ENCODE measurements around the gene DNM3.

The DNM3 gene

DNA sequence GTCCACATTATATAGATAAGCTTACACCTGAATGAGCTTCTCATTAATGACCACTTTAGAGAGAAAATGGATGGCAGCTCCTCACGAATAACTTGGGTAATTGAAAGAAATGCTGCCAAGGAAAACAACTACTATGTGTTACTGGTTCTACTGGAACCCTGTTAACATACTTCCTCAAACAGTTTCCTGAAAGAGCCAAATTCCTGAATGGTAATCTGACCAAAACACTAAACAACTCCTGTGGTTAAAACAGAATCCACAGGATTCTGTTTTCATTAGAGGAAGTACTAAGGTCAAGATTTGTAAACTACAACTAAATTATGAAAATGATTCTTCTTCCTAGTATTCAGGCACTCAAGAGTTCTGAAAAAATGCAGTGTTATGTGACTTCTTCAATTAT lies 107.2 kb downstream of the DNM3 start:
- no peaks in the 10 kb centered on the region for H3K36me3 ChIP-seq (ENCODE audit: low read length)
- TF ChIP-seq, protein P1, sequence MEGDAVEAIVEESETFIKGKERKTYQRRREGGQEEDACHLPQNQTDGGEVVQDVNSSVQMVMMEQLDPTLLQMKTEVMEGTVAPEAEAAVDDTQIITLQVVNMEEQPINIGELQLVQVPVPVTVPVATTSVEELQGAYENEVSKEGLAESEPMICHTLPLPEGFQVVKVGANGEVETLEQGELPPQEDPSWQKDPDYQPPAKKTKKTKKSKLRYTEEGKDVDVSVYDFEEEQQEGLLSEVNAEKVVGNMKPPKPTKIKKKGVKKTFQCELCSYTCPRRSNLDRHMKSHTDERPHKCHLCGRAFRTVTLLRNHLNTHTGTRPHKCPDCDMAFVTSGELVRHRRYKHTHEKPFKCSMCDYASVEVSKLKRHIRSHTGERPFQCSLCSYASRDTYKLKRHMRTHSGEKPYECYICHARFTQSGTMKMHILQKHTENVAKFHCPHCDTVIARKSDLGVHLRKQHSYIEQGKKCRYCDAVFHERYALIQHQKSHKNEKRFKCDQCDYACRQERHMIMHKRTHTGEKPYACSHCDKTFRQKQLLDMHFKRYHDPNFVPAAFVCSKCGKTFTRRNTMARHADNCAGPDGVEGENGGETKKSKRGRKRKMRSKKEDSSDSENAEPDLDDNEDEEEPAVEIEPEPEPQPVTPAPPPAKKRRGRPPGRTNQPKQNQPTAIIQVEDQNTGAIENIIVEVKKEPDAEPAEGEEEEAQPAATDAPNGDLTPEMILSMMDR (IDR thresholded peaks at IDR 0.05; ENCODE audit: insufficient read depth, low read length, poor library complexity, severe bottlenecking) = no peak
- TF ChIP-seq EZH2phosphoT487 (conservative IDR thresholded peaks at IDR 0.05; ENCODE audit: low read length) = no peak
- no peak overlapping the region for H2AFZ ChIP-seq (ENCODE audit: low read depth, low read length, severe bottlenecking)
- no peaks in the 10 kb centered on the region for H3K27me3 ChIP-seq (ENCODE audit: low read length)
- no peak overlapping the region for H3K4me2 ChIP-seq (ENCODE audit: low read depth, low read length, poor library complexity, severe bottlenecking)
- no peaks in the 10 kb centered on the region for H3K9me3 ChIP-seq (ENCODE audit: insufficient read depth, low read length)
- H3K9me2 ChIP-seq (replicated peaks; ENCODE audit: insufficient read depth, low read length) = no peaks in the 10 kb centered on the region
- no peaks in the 10 kb centered on the region for H3F3A ChIP-seq (ENCODE audit: insufficient read depth)
- no peak overlapping the region for H3K4me3 ChIP-seq (ENCODE audit: insufficient read depth, low read length, poor library complexity, severe bottlenecking)
- no peak overlapping the region for H3K27ac ChIP-seq (ENCODE audit: low read depth, low read length)
- H4K20me1 ChIP-seq (ENCODE audit: low read depth, low read length) = no peaks in the 10 kb centered on the region
- H3K9ac ChIP-seq (ENCODE audit: low read length) = no peak overlapping the region
- H3K79me2 ChIP-seq (ENCODE audit: insufficient read depth, low read length) = no peaks in the 10 kb centered on the region

DNA sequence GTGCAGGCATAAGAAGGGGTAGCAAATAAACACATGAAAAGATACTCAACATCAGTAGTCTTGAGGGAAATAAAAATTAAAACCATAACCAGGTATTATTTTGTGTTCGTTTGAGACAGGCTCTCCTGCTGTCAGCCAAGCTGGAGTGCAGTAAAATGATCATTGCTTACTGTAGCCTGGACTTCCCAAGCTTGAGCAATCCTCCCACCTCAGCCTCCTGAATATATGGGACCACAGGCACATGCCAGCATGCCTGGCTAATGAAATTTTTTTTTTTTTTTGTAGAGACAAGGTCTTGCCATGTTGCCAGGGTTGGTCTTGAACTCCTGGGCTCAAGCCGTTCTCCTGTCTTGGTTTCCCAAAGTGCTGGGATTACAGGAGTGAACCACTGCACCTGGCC lies 108.0 kb downstream of the DNM3 start:
- no peak overlapping the region for H3K27ac ChIP-seq (ENCODE audit: low read depth, low read length)
- no peaks in the 10 kb centered on the region for H3K9me2 ChIP-seq (replicated peaks; ENCODE audit: insufficient read depth, low read length)
- no peak overlapping the region for H3K4me2 ChIP-seq (ENCODE audit: low read depth, low read length, poor library complexity, severe bottlenecking)
- H3K27me3 ChIP-seq (ENCODE audit: low read length) = no peaks in the 10 kb centered on the region
- no peaks in the 10 kb centered on the region for H4K20me1 ChIP-seq (ENCODE audit: low read depth, low read length)
- no peaks in the 10 kb centered on the region for H3K79me2 ChIP-seq (ENCODE audit: insufficient read depth, low read length)
- H2AFZ ChIP-seq (ENCODE audit: low read depth, low read length, severe bottlenecking) = no peak overlapping the region
- no peak overlapping the region for H3K4me3 ChIP-seq (ENCODE audit: insufficient read depth, low read length, poor library complexity, severe bottlenecking)
- TF ChIP-seq, protein P1 (IDR thresholded peaks at IDR 0.05; ENCODE audit: insufficient read depth, low read length, poor library complexity, severe bottlenecking) = no peak
- TF ChIP-seq EZH2phosphoT487 (conservative IDR thresholded peaks at IDR 0.05; ENCODE audit: low read length) = no peak
- H3K9ac ChIP-seq (ENCODE audit: low read length) = no peak overlapping the region
- H3K9me3 ChIP-seq (ENCODE audit: insufficient read depth, low read length) = no peaks in the 10 kb centered on the region
- no peaks in the 10 kb centered on the region for H3F3A ChIP-seq (ENCODE audit: insufficient read depth)
- H3K36me3 ChIP-seq (ENCODE audit: low read length) = no peaks in the 10 kb centered on the region

DNA sequence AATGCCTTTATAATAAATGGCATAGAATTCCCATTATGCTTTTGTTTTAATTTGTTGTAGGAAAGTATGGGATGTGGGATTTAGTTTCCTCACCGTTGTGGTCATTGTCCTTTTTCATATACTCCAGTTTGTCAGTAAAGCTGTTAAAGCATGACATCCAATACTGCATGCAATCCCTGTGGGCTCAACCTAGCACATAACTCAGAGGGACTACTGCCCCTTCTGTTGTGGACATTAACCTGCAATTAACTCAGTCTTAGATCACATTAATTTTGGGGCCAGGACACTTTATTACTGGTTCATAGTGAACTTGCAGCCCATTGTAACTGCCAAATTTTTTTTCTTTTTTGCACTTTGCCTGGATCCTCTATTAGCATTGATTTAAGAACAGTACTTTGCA lies 112.5 kb downstream of the DNM3 start:
- no peaks in the 10 kb centered on the region for H3K9me3 ChIP-seq (ENCODE audit: insufficient read depth, low read length)
- H3F3A ChIP-seq (ENCODE audit: insufficient read depth) = no peaks in the 10 kb centered on the region
- H3K9me2 ChIP-seq (replicated peaks; ENCODE audit: insufficient read depth, low read length) = no peaks in the 10 kb centered on the region
- H3K27ac ChIP-seq (ENCODE audit: low read depth, low read length) = no peak overlapping the region
- no peaks in the 10 kb centered on the region for H4K20me1 ChIP-seq (ENCODE audit: low read depth, low read length)
- H3K36me3 ChIP-seq (ENCODE audit: low read length) = no peaks in the 10 kb centered on the region
- no peak overlapping the region for H2AFZ ChIP-seq (ENCODE audit: low read depth, low read length, severe bottlenecking)
- no peaks in the 10 kb centered on the region for H3K79me2 ChIP-seq (ENCODE audit: insufficient read depth, low read length)
- H3K4me2 ChIP-seq (ENCODE audit: low read depth, low read length, poor library complexity, severe bottlenecking) = no peak overlapping the region
- no peak for TF ChIP-seq EZH2phosphoT487 (conservative IDR thresholded peaks at IDR 0.05; ENCODE audit: low read length)
- TF ChIP-seq, protein P1 (IDR thresholded peaks at IDR 0.05; ENCODE audit: insufficient read depth, low read length, poor library complexity, severe bottlenecking) = no peak
- H3K4me3 ChIP-seq (ENCODE audit: insufficient read depth, low read length, poor library complexity, severe bottlenecking) = no peak overlapping the region
- H3K9ac ChIP-seq (ENCODE audit: low read length) = no peak overlapping the region
- no peaks in the 10 kb centered on the region for H3K27me3 ChIP-seq (ENCODE audit: low read length)
